DOHH2 (cell line): ENCODE measurements around the gene MBD5.

Experiments used
- EZH2phosphoT487 ChIP-seq: fragments of 200-600 bp; sonication (generic); IDR thresholded peaks from 2 replicates; pipeline ENCODE4 v1.6.1; 2017; ENCODE audit warnings: borderline replicate concordance, mild to moderate bottlenecking, antibody characterized with exemption, low read length, moderate library complexity, mixed read lengths
- TF ChIP-seq, protein P1 (sequence below): fragments of 200-600 bp; sonication (generic); IDR thresholded peaks from one replicate; pipeline ENCODE4 v1.5.1; 2014; ENCODE audit warnings: antibody characterized with exemption, mild to moderate bottlenecking, low read depth, low read length; ENCODE audit not compliant: poor library complexity, severe bottlenecking

DNA sequence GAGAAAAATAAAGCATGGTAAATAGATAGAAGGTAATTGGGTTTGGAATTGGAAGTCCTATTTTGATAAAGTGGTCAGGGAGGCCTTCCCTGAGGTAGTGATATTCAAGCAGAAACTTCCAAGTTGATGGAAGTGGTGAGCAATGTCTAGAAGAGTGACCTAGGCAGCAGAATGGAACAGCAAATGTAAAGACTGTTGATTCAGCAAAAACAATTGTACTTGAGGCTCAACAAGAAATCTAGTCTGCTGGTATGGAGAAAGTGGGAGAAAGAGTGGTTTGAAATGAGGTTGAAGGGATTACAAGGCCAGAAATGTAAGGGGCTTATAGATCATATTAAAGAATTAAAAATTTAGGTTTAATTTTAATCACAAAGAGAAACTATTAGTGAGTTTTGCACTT lies 181.3 kb downstream of the MBD5 start:
- TF ChIP-seq, protein P1, sequence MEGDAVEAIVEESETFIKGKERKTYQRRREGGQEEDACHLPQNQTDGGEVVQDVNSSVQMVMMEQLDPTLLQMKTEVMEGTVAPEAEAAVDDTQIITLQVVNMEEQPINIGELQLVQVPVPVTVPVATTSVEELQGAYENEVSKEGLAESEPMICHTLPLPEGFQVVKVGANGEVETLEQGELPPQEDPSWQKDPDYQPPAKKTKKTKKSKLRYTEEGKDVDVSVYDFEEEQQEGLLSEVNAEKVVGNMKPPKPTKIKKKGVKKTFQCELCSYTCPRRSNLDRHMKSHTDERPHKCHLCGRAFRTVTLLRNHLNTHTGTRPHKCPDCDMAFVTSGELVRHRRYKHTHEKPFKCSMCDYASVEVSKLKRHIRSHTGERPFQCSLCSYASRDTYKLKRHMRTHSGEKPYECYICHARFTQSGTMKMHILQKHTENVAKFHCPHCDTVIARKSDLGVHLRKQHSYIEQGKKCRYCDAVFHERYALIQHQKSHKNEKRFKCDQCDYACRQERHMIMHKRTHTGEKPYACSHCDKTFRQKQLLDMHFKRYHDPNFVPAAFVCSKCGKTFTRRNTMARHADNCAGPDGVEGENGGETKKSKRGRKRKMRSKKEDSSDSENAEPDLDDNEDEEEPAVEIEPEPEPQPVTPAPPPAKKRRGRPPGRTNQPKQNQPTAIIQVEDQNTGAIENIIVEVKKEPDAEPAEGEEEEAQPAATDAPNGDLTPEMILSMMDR, result no peak
- no peak for TF ChIP-seq EZH2phosphoT487
